Measurements from ENCODE around the gene SLC13A2.

Gene SLC13A2

GRCh38 chr17:28534740-28535375, 61.4 kb downstream of the SLC13A2 start:
- no peak for DNase-seq (ENCODE audit: low read depth in 2 of 2)

GRCh38 chr17:28536532-28537218, 63.2 kb downstream of the SLC13A2 start:
- DNase-seq (ENCODE audit: low read depth in 2 of 2): no peak

GRCh38 chr17:28537219-28537610, 63.8 kb downstream of the SLC13A2 start:
- DNase-seq (ENCODE audit: low read depth in 2 of 2): no peak

GRCh38 chr17:28538296-28538895, 65.0 kb downstream of the SLC13A2 start:
- DNase-seq (ENCODE audit: low read depth in 2 of 2): no peak

DNA sequence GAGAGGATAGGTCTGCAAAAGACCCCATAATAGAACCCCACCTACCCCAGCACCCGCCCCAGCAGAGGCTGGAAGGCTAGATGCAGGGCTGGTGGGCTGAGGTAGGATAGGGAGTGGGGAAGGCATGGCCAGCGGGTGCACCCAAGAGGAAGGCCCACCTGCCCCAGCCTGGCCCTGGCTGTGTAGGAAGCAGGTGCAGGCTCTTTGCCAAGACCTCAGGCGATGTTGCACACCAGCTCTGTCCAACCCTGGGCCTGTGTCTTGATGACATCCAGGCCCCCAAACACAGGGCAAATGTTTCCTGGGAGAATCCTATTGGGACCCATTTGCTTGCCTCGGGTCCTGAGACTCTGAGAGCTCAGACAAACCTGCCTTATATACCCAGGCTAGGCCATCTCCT, 66.8 kb downstream of the SLC13A2 start:
- no peak for DNase-seq (ENCODE audit: low read depth in 2 of 2)

DNA sequence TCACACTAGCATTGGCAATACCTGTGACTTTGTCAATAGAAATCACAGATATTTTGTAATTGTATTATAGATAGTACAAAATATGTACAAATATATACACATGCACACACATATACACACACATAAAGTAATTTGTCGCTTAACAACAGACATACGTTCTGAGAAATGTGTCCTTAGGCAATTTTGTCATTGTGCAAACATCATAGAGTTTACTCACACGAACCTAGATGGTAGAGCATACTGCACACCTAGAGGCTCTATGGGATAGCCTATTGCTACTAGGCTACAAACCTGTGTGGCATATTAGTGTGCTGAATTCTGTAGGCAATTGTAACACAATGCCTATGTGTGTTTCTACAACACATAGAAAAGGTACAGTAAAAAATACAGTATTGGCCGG, 68.0 kb downstream of the SLC13A2 start:
- no peak for DNase-seq (ENCODE audit: low read depth in 2 of 2)

DNA sequence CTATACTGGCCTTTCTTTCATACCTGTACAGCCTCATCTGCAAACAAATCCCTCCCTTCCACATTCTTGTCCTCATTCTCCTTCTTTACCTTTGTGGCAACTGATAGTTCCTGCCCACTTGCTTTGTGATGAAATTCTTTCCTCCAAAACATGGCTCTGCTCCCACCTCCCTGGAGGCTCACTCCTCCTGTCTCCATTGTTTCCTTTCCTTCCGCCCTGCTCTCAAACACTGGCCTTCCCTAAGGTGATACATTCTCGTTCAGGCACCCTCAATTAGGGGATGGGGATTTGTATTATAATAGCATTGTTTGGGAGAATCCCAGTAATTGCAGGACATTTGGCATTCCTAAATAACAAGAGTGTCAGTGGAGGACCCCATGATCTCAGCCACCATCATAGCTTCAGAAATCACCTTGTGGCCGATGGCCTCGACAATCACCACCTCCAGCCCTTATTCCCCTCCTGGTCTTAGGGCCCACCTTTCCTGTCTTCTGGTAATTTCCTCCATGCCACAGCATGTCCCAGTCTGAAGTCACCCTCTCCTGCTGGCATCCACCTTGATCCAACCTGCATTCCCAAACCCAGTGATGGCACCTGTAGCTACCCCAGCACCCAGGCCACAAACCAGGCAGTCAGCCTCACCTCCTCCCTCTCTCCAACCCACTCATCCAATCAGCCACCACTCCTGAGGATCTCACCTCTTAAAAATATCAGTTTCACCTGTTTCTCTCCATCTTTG, 71.1 kb downstream of the SLC13A2 start:
- no peak for DNase-seq (ENCODE audit: low read depth in 2 of 2)

GRCh38 chr17:28545141-28545503, 71.7 kb downstream of the SLC13A2 start:
- DNase-seq (ENCODE audit: low read depth in 2 of 2): no peak

- no peak for DNase-seq (ENCODE audit: low read depth in 2 of 2)
Measured at GRCh38 chr17:28545787-28546415, 72.5 kb downstream of the SLC13A2 start.

DNA sequence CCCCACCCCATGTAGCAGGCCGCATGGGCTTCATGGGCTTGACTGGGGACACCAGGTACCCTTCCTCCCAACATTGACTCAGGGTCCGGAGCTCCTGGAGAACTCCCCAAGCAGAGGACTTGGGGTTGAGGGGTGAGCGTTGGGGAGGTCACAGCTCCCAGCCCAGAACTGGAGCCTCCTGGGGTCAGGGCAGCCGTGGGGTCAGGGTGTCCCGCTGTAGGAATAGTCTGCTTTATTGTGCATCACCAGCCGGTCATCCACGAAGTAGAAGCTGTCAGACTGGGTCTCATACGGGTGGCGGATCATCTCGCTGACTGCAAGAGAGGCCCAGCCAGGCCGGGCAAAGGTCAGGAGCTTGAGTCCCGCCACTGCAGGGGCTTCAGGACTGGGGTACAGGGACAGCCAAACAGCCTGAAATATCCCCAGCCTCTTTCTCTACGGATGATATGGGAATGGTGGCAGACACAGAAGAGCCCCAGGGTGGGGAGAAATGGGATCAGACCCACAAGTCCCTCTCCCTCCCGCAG, 73.7 kb downstream of the SLC13A2 start:
- no peak for DNase-seq (ENCODE audit: low read depth in 2 of 2)

Measured in stimulated activated CD8-positive, alpha-beta memory T cell treated with anti-CD3 and anti-CD28 coated beads, Interleukin-7, amount 100 ng/mL, for 4 hours (primary cell).